NCI-H146 (cell line): Measurements from ENCODE around the gene PROK1.

Experiments used
- DNase-seq: peaks from one replicate; lab custom pipeline; 2025; lab: John Stamatoyannopoulos, UW

The PROK1 gene

GRCh38 chr1:110465814-110466380, 14.9 kb downstream of the PROK1 start:
- DNase-seq, result no peak

GRCh38 chr1:110466646-110467280, 15.8 kb downstream of the PROK1 start:
- no peak for DNase-seq

GRCh38 chr1:110471131-110471530, 20.2 kb downstream of the PROK1 start:
- no peak for DNase-seq

GRCh38 chr1:110472546-110472945, 21.6 kb downstream of the PROK1 start:
- DNase-seq, result no peak

- no peak for DNase-seq
These were observed 23.5 kb downstream of the PROK1 start for GRCh38 chr1:110474444-110474843.

- peak; percentile 25 for DNase-seq
These were observed 24.5 kb downstream of the PROK1 start for GRCh38 chr1:110475362-110476027.

GRCh38 chr1:110476028-110476765, 25.2 kb downstream of the PROK1 start:
- no peak for DNase-seq

- DNase-seq, result no peak
These were observed 26.1 kb downstream of the PROK1 start for GRCh38 chr1:110477041-110477440.

- DNase-seq, result no peak
These were observed 26.6 kb downstream of the PROK1 start for GRCh38 chr1:110477445-110477957.

GRCh38 chr1:110477967-110478640, 27.2 kb downstream of the PROK1 start:
- DNase-seq, result no peak

GRCh38 chr1:110478886-110479285, 27.9 kb downstream of the PROK1 start:
- no peak for DNase-seq

- no peak for DNase-seq
These were observed 29.6 kb downstream of the PROK1 start for GRCh38 chr1:110480356-110481096.

GRCh38 chr1:110481968-110482623, 31.1 kb downstream of the PROK1 start:
- DNase-seq, result no peak

- peak; percentile 48 for DNase-seq
These were observed 31.8 kb downstream of the PROK1 start for GRCh38 chr1:110482662-110483307.

- DNase-seq, result no peak
These were observed 32.3 kb downstream of the PROK1 start for GRCh38 chr1:110483308-110483685.

- no peak for DNase-seq
These were observed 33.9 kb downstream of the PROK1 start for GRCh38 chr1:110484801-110485200.

- no peak for DNase-seq
These were observed 34.8 kb downstream of the PROK1 start for GRCh38 chr1:110485725-110486124.

GRCh38 chr1:110487726-110488125, 36.8 kb downstream of the PROK1 start:
- DNase-seq, result no peak

- DNase-seq, result no peak
These were observed 37.2 kb downstream of the PROK1 start for GRCh38 chr1:110488161-110488560.

- DNase-seq, result no peak
These were observed 37.9 kb downstream of the PROK1 start for GRCh38 chr1:110488867-110489266.
